GM12873 (cell line): Measurements from ENCODE around the gene GRIK3.

Experiments
- TF ChIP-seq, protein P1 (sequence below): IDR thresholded peaks from 2 replicates; pipeline ENCODE4 v1.5.1; 2012; ENCODE audit warnings: low read depth, mild to moderate bottlenecking, moderate library complexity, low read length, control low read depth; ENCODE audit not compliant: insufficient read depth; ENCODE audit errors: missing control alignments

GRIK3 gene

DNA sequence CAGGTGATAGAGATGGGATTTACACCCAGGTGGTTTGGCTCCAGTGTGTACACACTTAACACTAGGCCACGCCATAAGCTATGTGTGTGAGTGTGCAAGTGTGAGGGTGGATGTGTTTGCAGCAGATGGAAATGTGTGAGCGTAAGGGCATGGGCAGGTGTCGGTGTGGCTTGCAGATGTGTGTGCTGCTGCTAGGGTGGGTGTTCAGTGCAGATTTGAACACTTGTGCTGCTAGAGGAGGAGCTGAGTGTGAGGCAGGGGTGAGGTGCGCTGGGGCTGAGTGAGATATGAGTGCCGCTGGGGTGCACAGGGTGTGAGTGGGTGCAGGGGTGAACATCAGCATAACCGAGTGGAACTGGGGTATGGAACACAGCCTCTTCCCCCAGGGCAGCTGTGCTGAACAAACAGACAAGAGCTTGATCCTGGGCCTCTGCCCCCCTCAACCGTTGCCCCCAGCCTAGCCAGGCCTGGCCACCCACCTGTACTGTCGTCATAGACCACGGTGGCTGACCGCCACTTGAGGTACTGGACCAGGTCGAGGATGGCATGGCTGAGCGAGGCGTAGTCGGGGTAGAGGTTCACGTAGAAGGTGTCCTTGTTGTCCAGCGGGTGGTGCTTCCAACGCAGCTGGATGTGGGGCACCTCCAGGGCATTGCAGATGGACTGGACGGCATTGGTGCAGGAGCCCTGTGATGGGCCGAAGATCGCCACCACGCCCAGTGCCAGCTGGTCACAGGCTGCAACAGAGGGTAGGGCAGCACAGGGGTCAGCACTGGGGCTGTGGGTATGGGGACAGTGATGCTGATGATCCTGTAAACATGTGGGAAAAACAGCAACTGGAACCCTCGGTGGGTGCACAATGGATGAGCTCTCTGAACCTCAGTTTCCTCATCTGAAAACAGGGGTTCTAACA is 153.9 kb downstream of the GRIK3 start:
- TF ChIP-seq, protein P1, sequence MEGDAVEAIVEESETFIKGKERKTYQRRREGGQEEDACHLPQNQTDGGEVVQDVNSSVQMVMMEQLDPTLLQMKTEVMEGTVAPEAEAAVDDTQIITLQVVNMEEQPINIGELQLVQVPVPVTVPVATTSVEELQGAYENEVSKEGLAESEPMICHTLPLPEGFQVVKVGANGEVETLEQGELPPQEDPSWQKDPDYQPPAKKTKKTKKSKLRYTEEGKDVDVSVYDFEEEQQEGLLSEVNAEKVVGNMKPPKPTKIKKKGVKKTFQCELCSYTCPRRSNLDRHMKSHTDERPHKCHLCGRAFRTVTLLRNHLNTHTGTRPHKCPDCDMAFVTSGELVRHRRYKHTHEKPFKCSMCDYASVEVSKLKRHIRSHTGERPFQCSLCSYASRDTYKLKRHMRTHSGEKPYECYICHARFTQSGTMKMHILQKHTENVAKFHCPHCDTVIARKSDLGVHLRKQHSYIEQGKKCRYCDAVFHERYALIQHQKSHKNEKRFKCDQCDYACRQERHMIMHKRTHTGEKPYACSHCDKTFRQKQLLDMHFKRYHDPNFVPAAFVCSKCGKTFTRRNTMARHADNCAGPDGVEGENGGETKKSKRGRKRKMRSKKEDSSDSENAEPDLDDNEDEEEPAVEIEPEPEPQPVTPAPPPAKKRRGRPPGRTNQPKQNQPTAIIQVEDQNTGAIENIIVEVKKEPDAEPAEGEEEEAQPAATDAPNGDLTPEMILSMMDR = no peak

DNA sequence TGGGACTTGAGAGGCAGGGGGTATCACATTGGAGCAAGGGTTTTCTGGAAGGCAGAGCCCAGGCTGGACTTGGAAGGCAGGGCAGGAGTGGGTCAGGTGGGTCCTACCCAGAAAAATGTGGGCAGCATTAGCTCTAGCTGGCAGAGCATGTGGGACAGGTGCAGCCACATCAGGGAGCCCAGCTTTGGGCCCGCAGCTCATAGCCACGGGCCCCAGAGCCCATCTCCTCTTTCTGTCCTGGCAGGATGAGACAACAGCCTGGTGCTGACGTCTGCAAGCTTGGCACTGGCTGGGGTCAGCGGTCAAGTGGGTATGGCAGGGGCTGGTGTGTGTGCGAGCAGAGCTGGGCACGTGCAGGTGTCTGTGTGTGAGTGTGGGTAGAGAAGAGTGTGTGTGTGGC is 154.7 kb downstream of the GRIK3 start:
- TF ChIP-seq, protein P1 = no peak

DNA sequence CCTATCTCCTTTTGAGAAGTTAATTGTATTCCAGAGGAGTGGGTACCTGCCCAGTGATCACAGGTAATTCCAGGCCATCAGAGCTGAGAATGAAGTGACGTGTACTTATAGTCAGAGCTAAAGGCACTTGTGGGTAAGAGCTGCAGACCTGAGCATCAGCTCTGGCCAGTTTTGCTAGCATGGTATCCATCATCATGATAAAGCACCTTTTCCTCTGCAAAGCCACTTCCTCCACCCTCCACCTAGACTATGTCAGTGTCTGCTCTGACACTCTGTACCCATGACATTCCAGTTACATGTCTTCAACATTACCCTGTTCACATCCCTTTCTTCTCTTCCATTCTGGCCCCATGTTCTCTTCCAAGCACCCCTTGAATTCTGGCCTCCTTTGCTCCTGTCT is 157.3 kb downstream of the GRIK3 start:
- TF ChIP-seq, protein P1 = no peak

DNA sequence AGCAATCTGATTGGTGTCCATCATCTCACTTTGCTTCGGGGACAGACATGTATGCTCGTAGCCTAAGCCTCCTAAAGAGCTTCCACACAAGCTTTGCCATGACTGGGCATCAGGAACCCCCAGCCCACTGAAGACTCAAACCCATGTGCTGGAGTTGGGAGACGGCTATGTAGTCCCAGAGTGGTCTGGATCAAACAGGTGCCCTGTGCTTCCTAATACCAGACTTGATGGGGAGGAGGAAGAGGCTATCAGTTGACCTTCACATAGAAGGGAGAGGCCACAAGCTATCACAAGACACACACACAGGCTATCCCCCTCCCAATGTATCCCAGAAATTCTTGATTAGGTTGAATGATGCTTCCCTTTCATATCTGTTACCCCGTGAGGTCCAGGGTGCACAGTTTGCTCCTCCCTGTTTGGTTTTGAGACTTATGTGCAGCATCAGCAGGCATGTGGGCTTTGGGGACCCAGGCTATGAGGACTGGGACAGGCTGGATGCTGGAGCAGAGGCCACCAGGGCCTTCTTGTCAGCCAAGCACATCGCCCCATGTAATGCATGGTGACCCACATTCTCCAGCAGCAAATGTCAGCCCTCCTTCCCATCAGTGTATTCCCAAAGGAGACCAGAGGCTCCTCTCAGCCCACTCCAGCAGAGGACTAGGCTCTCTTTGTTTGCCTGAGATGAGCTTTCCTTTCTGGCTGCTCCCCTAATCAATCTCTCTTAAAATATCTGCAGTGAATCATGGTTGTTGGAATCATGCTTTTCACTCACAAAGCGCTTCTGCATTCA is 159.8 kb downstream of the GRIK3 start:
- TF ChIP-seq, protein P1 = no peak

DNA sequence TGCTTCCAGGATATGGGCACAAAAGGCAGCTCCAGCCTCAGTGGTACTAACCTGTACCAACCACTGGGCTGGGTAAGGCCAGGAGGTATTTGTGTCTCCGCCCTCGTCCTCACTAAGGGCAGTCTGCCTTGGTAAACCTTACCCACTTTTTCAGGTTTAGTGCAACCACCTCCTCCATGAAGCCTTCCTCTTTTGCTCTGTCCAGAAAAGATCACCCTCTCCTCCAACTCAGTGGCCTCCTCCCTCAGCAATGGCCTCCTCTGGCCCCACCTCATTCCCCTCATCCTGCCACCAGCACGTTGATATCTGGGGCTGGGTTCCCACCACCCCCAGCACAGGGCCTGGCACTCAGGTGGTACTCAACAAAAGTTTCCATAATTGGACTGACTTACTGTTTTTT is 161.5 kb downstream of the GRIK3 start:
- TF ChIP-seq, protein P1 = no peak

DNA sequence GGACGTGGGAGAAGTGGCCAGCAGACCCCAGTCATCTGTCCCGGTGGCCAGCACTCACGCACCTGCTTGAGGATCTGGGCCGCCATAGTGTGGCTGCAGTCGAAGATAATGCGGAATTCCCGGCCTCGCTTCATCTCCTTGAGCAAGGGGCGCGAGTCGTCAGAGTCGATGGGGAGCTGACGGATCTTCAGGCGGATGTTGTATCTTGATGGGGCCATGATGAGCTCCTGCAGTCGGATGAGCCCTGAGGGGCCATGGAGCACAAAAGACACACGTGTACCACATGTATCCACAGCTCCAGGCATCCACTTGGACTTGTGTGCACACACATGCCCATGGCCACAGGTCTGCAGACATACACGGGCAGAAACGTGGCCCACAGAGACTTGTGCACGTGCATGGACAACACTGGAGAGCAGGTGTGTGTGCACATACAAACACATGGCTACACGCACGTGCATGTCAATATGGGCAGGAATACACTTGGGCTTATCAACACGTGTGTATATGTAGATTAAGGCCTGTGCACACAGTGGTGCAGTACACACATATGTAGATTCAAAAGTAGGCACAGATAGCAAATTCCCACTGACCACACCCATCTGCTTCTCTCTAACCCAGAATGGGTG is 162.1 kb downstream of the GRIK3 start:
- TF ChIP-seq, protein P1 = no peak
